Forelimb muscle (tissue), 1 donor: ENCODE data around the gene PLCL1. TPM values are rescaled to one million over a fixed set of nuclear protein-coding genes. Genes with fewer than 3 reads are reported as not detected.
"Not testable (repeated sequence)": the region's sequence is repeated elsewhere in the genome, so short reads cannot be mapped to it uniquely, and the experiment has no call there.

Experiments used
- DNase-seq: peaks from one replicate; pipeline ENCODE4 v3.0.0-alpha.2; 2013; ENCODE audit warnings: low read depth
- polyA plus RNA-seq: library from polyadenylated mRNA; unstranded; fragments of 120-200 nt; gene quantifications from one replicate; pipeline ENCODE4 v1.2.1, GENCODE V29; 2013; ENCODE audit not compliant: insufficient read length

Gene PLCL1
- polyA plus RNA-seq, 1 donor: 14.3 TPM

DNA sequence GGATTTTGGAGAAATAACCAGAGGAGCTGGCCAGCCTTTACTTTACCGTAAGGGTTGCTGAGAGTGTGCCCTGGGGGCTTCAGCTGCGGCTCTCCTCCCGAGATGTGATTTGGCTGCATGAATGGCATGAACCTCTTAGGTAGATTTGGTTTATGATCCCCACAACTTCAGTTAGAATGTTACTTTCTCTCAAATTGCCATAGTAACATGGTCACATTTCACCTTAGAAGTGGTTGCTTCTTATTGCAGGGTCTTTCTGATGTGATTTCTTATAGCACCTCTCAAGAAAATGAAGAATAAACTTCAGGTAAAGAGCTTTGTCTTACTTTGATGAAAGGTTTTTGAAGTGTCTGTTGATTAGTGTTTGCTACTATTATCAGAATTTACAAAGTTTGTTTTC is 5.6 kb downstream of the PLCL1 start:
- DNase-seq: no peak

DNA sequence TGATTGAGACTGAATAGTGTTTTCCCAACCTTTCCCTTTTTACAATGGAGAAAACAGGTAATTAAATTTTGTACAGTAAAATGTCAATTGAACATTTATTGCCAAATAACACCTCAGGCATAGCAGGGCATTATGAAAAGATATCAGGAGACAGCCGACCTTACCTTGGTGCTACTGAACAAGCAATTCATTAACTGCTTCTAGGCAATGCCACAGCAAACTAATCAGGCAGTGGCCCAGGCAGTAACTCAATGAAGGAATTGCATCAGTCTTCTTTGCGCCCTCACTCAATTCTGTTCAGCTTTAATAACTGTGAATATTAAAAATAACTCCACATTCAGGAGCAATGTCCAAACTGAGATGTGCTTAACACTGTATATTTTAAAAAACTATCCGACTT is 6.1 kb downstream of the PLCL1 start:
- DNase-seq: no peak

DNA sequence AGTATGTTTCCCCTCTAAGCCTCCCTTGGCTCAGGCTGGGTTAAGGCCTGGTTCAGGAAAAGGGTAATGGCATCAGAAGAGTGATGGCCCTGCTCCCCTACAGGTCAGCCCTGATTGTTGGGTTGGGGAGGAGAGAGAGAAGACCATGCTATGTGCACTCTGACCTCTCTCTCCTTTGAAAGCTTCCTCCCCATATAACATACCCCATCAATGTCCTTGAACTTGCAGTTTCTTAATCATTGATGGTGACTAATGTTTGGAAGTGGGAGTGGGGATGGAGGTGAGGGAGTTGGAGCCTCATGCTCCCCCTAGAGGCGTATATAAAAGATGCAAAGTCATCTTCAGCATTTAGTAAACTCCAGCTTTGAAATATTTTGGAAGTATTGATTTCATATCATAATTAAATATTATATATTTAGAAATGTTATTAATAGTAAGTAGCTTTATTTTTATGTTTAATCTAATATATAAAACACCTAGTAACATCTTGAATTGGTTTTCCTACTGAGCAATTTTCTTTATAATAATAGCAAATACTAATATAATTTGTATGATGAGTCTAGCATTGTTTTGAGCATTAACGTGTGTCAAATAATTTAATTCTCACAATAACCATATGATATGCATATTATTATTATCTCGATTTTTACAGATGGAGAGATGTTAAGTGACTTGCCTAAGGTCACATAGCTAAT is 8.8 kb downstream of the PLCL1 start:
- no peak for DNase-seq

DNA sequence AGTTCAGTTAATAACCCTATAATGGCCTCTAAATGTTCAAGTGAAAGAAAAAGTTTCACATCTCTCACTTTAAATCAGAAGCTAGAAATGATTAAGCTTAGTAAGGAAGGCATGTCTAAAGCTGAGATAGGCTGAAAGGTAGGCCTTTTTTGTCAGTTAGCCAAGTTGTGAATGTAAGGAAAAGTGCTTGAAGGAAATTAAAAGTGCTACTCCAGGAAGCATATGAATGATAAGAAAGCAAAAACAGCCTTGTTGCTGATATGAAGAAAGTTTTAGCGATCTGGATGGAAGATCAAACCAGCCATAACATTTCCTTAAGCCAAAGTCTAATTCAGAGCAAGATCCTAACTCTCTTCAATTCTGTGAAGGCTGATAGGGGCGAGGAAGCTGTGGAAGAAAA is 10.1 kb downstream of the PLCL1 start:
- no peak for DNase-seq

DNA sequence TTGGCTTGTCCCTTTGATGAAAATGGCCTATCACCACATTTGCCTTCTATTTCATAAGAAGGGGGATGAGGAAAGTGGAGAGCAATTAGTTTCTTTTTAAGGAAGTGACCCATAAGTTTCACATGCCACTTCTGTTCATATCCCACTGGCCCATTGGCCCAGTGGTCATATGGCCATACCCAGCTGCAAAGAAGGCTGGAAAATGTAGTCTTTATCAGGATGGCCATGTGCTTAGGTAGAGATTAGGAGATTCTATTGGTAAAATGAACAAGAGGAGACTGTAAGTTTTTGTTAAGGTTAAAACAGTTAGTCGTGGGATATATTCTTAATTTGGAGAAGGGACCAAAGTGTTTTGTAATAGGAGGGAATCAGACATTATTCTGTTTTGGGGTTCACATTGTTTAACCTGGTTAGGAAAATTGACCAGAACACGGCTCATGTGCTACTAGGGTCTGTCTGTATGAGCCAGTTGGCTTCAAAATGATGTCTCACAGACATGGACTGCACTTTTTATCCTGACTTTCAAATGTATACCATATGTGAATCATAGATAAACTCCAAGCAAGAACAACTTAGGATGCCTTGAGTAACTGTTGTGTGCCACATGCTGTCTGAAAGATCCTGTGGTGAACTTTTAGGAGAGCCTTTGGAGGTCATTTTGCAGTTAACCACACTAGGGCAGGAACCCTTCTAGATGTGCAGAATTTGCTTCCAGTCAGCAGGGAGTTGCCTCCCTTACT is 17.3 kb downstream of the PLCL1 start:
- DNase-seq: no peak

DNA sequence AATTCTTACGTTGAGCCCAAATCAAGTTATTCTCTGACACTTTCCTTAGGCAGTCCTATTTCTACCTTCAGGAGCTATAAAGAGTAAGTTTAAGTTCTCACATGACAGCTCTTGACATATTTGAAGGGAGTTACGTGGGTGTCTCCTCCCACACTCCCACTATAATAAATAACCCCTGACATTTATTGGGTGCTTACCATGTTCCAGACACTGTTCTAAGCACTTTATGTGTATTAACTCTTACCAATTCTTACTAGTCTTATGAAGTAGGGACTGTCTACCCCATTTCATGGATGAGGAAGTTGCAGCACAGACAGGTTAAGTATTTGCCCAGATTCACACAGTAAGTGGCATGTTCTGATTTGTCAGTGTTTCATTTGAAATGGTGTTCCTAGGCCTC is 17.9 kb downstream of the PLCL1 start:
- DNase-seq: no peak

DNA sequence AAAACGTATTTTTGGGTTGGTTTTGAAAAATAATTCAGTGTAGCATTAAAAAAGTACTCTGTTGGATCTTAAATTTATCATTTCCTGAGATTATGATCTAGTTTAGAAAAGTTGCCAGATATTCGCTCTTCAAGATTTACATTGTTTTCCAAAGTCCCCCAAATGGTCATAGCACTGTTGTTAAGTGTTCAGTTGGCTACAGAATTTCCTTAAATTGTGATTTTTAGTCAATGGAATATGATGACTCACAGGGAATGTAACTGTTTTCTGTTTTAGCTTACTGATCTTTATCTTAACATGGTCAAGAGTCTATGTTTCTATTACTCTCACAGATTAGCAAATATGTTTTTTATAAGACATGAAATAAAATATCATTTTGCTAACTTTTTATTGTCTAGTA is 23.2 kb downstream of the PLCL1 start:
- no peak for DNase-seq

DNA sequence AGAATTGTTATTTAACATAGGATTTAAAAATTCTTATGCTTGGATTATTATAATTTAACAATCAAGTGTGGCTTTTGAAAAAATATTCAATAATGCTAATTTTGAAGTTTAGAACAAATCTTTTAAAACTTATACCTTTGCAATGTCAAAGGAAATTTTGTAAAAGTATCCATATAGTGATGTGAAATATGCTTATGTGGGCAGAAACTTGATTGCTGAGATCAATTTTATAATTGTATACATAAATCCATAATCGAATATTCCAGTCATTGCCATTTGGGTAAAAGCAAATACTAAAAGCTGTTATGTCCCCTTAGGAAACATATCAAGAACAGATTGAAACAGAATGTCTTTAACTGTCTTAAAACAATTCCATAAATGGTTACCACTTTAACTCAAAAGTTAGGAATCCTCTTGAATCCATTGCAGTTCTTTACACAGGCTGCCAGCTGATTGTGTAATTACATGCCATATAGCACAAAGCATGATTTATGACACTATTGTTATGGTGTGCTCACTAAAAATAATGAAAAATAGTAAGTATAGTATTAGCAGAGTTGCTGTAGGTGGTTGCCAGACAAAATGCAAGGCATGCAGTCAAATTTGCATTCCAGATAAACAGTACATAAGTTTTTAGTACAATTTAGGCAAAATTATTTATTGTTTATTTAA is 24.2 kb downstream of the PLCL1 start:
- no peak for DNase-seq

DNA sequence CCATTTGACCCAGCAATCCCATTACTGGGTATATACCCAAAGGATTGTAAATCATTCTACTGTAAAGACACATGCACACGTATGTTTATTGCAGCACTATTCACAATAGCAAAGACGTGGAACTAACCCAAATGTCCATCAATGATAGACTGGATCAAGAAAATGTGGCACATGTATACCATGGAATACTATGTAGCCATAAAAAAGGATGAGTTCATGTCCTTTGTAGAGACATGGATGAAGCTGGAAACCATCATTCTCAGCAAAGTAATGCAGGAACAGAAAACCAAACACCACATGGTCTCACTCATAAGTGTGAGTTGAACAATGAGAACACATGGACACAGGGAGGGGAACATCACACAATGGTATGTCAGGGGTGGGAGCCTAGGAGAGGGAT is 30.4 kb downstream of the PLCL1 start:
- DNase-seq: not testable (repeated sequence)

DNA sequence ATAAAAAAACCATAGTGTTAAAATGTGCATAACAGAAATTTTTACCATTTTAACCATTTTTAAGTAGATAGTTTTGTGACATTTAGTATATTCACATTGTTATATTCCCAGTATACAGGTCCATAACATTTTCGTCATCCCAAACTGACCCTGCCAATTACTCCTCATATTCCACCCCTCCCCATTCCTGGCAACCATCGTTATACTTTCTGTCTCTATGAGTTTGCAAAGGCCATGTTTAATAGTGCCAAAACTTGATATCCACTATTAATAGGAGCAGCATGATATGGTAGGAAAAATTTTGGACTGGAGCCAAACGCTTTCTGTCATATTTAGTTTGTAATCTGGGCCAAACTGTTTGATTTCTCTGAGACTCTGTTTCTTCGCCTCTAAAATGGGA is 30.9 kb downstream of the PLCL1 start:
- no peak for DNase-seq

DNA sequence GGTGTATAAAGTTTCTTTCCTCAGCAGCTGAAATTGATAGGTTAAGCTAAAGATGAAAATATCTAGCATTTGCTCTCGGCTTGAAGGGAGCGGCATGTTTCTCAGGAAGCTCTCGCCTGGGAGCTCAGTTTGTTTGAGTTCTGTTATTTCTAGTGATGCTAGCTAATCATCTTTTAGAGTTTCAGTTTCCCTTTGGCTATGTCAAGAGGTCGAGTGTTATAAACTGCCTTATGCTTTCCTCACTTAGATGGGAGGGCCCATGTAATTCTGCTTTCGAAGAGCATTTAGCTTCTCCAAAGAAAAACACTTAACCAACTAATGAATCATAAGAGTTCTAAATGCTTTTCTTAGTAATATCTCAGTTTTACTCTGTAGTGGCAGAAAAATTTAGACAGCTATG is 33.6 kb downstream of the PLCL1 start:
- DNase-seq: no peak

DNA sequence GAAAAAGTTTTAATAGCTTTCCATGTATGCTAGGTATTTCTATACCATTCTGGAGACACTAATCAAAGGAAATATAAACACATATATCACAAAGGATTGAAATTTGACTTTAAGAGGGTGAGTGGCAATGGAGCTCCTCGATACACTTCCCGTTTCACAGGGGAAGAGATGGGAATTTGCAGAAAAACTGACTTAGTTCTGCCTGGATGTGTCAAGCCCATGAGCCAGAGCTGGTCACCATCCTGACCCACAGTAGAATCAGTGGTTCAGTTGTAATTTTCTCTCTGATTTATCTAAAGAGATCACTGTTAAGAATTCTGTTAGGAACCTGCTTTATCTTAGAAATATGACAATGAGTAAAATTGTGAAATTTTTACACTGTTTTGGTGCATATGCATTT is 34.2 kb downstream of the PLCL1 start:
- no peak for DNase-seq

DNA sequence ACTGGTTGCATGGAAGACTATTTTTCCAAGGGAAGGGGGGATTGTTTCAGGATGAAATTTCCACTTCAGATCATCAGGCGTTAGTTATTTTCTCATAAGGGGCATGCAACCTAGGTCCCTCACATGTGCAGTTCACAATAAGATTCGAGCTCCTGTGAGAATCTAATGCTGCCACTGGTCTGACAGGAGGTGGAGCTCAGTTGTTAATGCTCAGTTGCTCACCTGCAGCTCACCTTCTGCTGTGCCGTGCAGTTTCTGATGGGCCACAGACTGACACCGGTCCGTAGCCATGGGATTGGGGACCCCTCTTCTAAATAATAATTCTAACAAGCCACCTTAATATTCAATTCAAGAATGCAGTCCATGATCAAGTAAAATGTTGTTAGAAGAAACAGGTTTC is 34.9 kb downstream of the PLCL1 start:
- DNase-seq: no peak

DNA sequence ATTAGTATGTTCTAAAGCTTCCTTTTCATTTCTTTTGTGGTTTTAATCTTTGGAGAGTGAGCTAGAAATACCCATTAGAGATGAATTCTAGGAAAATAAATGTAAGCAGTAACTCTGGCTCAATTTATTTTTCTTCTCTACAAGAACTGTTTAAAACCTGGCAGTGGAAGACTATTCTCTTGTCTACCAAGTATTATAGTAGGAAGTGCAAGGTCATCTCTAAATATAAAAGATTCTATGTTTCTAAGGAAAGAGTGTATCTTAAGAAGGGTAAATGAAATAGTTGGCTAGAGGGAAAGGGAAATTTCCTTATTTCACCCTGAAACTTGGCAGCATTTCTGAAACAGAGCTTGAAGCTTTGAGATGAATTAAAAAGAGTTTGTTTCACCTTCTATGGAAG is 35.5 kb downstream of the PLCL1 start:
- no peak for DNase-seq

DNA sequence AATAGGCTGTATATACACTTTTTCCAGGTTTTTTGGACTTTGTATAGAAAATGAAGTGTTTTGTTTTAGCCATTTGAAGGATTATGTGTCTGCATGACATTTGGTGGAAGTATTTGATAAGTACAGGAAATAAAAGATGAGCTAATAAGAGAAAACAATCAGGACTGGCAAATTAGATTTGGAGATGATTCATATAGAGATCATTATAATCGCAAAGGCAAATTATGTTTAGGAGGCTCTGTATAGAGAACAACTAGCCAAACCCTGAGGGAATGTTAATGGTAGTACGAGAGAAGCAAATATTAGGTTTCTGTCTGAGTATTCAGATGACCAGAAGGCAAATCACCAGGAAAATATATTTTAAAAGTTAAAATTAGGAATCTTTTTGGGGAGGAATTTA is 41.7 kb downstream of the PLCL1 start:
- DNase-seq: no peak

DNA sequence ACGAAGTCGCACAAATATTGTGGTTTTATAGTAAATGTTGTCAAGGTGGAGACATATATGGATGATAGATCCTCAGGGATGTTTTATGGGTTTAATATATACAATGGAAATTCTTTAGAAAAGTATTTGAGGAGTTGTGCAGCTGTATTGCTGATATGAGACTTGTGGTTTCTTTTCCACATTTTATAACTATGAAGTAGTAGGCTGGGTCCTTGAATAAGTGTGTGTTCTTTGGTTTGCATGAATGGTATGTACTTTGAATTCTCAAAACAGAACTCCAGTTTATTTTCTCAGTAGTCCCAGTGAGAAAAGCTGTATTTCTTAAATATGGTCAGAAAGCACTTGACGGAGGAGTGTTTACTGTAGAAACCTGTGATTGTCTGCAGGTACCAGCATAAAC is 42.4 kb downstream of the PLCL1 start:
- DNase-seq: no peak

DNA sequence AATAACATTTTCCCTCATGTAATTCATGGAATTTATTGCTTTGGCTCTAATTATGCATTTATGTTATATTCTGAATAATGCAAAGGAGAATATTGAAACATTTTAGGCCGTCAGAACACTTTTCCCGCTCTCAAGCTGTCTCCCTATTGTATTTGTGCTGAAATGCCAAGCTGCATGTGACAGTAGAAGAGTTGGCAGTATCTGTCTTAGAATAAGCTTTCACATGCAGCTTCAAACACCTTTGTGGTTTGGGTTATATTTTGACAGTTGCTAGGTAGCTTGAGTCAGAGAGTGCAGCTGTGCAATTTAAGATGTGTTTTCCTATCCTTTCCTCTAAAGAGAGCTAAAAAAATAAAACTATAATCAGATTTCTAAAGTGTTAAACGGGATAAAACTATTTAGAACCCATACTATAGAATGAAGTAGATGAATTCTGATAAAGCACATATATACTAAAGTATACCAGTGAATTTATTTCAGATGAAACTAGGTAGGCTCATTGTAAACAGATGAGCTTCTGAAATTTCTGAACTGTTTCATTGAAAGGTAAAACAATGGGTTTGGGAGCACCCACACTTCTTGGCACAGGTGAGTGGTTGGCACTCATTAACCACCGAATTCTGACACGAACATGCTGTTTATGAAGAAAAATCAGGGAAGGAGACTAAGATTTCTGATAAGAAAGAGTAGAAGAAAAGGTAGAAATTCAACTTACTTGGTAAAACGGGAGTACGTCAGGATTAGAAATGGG is 43.4 kb downstream of the PLCL1 start:
- DNase-seq: no peak

DNA sequence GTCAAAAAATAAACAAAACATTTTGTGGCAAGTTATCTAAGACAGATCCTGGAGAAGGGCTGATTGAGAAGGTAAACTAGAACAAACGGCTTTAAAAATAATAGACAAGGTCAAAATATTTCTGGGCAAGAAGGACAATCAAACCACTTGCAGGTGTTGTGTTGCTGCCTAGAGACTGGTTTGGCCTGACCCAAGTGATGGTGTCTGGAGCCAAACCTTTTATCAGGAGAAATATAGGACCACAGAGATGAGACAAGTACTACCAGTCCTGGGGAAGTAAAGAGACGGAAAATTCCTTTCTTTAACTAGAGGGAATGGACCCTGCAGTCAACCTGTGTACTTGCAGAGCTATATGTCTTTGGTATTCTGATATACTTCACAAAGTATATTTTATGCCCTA is 44.2 kb downstream of the PLCL1 start:
- no peak for DNase-seq

DNA sequence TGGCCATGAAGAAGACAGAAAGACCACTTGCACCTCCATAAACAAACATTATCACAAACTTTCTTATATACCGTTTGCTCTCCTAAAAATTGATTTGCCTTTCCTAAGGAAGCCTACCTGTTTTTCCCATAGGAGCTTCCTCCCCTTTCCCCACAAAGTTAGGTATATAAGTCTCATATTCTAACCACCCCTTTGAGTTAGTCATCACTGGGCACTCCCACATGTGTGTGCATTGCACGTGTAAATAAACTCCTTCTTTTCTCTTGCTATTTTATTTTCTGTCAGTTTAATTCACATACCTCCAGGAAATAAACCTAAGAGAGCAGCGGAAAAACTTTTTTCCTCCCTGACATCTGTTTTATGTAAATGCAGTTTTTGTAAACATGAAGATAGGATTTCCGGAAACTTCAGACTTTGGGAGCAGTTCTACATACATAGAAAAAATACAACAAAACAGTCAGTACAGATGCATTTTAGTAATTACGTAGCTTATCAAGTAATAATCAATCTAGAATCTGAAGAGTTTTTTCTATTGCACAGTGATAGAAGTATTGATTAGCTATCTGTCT is 46.6 kb downstream of the PLCL1 start:
- DNase-seq: no peak

DNA sequence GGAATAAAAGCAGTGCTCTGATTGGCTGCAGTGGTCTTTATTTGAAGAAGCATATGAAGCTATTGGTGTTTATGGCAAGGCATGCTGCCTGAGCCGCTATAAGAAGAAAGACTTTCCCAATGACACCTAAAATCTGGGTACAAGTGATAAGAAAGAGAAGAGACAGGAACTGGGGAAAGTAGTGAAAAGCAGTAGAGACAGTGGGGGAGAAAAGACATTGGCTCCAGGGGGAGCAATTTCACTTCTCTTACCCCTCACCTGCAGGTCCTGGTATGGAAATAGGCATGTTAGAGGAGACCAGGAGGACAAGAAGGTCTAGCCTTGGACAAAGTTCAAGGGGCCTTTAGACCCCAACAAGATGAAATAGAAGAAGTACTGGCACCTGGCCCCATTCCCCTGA is 47.1 kb downstream of the PLCL1 start:
- DNase-seq: no peak

DNA sequence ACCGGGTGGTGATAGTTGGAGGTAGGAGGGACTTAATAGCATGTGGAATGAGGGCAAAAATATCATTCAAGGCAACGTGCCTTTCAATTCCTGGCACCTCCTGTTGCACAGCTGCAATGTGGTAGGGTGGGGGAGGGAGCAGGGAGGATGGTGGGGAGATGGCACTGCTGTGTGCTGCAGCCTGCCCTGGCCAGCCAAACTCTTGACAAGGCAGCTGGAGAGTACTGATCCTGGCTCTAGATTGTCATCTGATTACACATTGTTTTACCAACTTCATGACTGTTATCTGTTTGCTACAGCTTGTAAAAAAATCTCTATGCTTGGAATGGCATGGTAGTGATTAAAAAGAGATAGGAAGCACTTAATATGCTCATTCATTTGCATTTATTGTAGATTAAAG is 47.7 kb downstream of the PLCL1 start:
- DNase-seq: no peak

DNA sequence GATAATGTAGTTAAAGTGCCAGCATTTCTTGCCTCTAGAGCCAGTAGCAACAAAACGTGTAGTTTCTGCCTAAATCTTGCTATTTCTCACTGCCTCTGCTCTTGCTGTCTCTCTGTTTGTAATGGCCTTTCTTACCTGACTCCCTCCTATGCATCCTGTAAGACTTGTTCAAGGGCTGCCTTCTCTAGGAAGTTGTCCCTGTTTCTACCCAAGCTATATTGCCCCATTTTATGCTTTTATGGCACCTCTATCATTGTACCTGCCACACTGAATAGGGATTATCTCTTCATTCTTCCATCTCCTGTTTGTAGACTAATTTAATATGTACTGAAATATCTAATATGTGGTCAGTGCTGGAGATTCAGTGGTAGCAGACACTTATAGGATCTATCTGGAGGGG is 49.2 kb downstream of the PLCL1 start:
- no peak for DNase-seq
